Cardiac fibroblast (primary cell): ENCODE data around the gene TENT4B.

ENCODE experiments used
- DNase-seq, 2 donors: peaks; one replicate each; pipeline versions ENCODE4 v3.0.0 to v3.0.0-alpha.2; 2010; ENCODE audit warnings: low read depth in 2 of 2
- H3K4me3 ChIP-seq, 2 donors: replicated peaks in 1 of 2; 1 replicate in 1 of 2; 2 replicates in 1 of 2; pipeline ENCODE4 v1.5.1; 2011; ENCODE audit warnings: low read depth in 2 of 2, low read length in 2 of 2, mild to moderate bottlenecking in 2 of 2, moderate library complexity in 1 of 2
- TF ChIP-seq, protein P1 (sequence below): IDR thresholded peaks from one replicate; pipeline ENCODE4 v1.5.1; 2011; ENCODE audit warnings: low read depth, mild to moderate bottlenecking, low read length, inconsistent platforms

TENT4B gene

DNA sequence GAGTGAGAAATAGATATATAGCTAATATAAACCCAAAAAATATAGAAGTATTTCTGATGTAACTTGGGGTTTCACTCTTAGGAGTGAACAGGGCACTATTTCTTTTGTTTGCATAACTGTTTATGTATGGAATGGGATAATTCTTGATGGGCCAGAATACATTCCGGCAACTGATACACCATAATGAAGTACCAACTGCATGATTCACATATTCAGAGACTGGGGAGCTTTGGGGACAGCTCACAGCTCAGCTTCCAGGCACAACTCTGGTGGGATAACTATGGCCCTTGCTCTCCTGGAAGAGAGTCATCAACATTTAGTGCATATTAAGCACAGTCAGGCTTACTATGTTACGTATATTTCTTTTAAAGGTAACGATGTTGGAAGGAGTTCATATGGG is 71.2 kb downstream of the TENT4B start:
- TF ChIP-seq, protein P1, sequence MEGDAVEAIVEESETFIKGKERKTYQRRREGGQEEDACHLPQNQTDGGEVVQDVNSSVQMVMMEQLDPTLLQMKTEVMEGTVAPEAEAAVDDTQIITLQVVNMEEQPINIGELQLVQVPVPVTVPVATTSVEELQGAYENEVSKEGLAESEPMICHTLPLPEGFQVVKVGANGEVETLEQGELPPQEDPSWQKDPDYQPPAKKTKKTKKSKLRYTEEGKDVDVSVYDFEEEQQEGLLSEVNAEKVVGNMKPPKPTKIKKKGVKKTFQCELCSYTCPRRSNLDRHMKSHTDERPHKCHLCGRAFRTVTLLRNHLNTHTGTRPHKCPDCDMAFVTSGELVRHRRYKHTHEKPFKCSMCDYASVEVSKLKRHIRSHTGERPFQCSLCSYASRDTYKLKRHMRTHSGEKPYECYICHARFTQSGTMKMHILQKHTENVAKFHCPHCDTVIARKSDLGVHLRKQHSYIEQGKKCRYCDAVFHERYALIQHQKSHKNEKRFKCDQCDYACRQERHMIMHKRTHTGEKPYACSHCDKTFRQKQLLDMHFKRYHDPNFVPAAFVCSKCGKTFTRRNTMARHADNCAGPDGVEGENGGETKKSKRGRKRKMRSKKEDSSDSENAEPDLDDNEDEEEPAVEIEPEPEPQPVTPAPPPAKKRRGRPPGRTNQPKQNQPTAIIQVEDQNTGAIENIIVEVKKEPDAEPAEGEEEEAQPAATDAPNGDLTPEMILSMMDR = no peak
- H3K4me3 ChIP-seq = no peak overlapping the region
- no peak for DNase-seq

DNA sequence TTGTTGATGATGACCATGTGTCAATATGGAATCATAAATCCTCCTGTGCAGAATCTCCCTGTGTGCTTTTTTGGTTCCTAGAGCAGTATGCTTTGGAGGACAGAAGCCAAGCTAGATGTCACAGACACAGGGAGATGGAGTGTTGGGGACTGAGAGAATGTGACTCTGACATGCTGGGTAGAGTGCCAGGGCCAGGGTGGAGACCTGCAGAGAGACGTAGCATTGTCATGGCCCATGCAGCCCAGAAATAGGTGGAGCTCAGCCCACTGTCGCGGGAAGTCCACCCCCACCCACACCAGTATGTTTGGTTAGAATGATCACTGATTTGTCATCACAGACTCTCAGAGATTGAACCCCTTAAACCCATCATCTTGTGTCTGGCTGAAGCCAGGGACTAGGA is 74.0 kb downstream of the TENT4B start:
- TF ChIP-seq, protein P1 = no peak
- no peak overlapping the region for H3K4me3 ChIP-seq
- no peak for DNase-seq

DNA sequence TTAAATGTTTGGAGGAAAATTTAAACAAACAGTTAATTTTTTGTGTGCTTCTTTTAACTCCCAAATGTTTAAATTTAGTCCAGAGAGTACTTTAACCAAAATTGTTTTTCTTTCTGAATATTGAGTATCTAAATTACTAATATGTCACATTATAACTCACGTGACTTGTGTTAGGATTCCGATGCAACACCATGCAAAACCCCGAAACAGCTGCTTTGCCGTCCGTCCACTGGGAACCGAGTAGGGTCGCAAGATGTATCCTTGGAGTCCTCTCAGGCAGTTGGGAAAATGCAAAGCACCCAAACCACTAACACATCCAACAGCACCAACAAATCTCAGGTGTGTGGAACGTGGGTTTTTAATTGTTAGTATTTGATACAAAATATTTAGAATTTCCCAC is 74.6 kb downstream of the TENT4B start:
- TF ChIP-seq, protein P1 = no peak
- no peak for DNase-seq
- H3K4me3 ChIP-seq = no peak overlapping the region

DNA sequence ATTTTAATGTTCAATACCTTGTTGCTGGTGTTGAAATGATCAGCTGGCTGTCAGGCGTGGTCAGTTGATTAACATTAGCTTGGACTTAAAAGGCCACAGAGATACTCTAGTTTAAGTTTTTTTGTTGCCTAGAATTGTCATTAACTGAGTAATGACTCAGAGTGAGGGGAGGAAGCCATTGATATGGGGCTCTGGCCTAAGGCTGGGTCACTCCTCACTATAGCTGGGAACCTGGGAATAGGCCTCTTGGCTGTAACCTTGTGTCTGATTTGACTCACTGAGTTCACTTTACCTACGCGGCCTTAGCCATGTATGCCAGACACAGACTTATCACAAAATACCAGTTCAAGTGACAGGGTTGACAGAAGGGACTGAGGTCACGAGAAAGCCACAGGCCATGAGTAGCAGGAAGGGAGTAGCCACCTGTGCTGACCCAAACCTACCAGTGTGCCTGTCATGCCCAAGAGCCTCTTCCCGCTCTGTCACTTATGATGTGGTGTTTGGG is 75.3 kb downstream of the TENT4B start:
- TF ChIP-seq, protein P1 = no peak
- DNase-seq = no peak
- no peak overlapping the region for H3K4me3 ChIP-seq

DNA sequence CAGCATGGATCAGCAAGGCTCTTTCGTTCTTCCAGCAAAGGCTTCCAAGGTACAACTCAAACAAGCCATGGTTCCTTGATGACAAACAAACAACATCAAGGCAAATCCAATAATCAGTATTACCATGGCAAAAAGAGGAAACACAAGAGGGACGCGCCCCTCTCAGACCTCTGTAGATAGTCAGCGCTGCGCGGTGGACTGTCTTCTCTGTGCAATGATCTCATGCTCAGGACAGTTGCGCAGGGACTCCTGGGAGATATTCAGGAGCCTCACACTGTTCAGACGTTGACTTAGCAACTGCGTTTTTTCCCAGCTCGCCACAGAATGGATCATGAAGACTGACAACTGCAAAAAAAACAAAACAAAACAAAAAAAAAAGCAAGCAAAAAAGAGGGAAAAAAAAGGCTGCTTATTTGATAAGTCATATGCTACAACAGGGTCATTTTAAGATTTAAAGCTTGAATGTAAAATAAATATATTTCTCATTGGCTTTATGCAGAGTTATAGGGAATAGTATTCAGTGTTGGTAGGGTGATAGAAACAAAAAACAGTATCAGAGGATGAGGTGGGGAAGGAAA is 76.1 kb downstream of the TENT4B start:
- DNase-seq = no peak
- TF ChIP-seq, protein P1 = no peak
- H3K4me3 ChIP-seq = no peak overlapping the region

DNA sequence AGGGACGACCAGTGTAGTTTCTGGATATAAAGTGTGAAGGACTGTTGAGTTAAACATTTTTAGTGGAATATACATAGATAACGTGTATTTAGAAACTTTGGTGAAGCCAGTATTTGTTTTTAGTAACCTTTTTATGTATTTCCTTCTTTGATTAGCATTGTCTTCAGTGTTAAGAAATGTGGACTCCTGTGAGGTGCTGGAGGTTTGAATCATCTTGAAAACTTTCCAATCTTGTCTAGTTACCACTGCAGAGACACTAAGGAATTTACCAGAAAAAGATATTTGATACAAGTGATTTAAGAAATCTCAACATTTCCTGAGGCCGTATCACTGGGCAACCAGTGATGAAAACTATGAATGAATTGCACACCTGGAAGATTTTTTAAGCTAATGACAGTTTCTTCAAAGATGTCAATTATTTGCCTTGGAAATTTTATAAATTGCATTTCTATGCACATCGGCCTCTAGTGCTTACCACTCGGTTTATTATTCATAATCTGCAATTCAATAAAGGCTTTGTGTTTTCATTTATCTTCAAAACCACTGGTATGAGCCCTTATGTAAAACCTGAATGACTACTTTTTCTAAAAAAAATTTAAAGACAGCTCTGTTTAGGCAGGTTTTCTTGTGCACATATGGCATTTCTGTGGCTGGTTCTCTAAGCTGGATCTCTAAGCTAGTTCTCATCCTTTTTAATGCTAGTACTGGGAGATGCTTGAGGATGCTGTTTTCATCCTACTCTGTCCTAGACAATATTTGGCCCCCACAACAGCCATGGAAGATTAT is 81.9 kb downstream of the TENT4B start:
- H3K4me3 ChIP-seq = no peak overlapping the region
- DNase-seq = peak; percentile 15 to 43
- TF ChIP-seq, protein P1 = no peak
